ENCODE results near the gene SFSWAP. TPM values are rescaled to one million over a fixed set of nuclear protein-coding genes. Genes with fewer than 3 reads are reported as not detected.

The SFSWAP gene
- total and polyA plus RNA-seq, 2 experiments from 2014 or later = 21.4 to 25.1 TPM

- Histone ChIP-seq H3K27me3 (no peaks in the 10 kb centered on the region), H3K4me3 (no peak overlapping the region), H3K4me1 (ENCODE audit: insufficient read depth) (no peaks in the 10 kb centered on the region), H3K4me2 (no peak overlapping the region), H3K36me3 (replicated peaks; ENCODE audit: insufficient read depth, low read depth) (no peaks in the 10 kb centered on the region), H3K9me3 (ENCODE audit: low read depth) (no peaks in the 10 kb centered on the region), H3K9me2 (replicated peaks; ENCODE audit: insufficient read depth) (no peaks in the 10 kb centered on the region), H3K79me2 (no peaks in the 10 kb centered on the region), H2AFZ (no peak overlapping the region), H4K20me1 (ENCODE audit: insufficient read depth, poor library complexity, severe bottlenecking) (no peaks in the 10 kb centered on the region), H3K27ac (no peak overlapping the region)
- TF ChIP-seq EZH2phosphoT487 (IDR thresholded peaks at IDR 0.05; ENCODE audit: low read depth, severe bottlenecking, unreplicated experiment) (no peak), CTCF (IDR thresholded peaks at IDR 0.05; ENCODE audit: poor library complexity) (no peak), EZH2 (IDR thresholded peaks at IDR 0.05; ENCODE audit: borderline replicate concordance) (no peak)
- no peak for DNase-seq (ENCODE audit: low spot score)
- 90% methylated on average over 5 of the region's 5 CpGs for WGBS (ENCODE audit: low lambda C conversion rate, missing lambda C conversion rate)
Observed at GRCh38 chr12:131816495-131816894, 105.6 kb downstream of the SFSWAP start.

- Histone ChIP-seq H3K9me3 (ENCODE audit: low read depth) (no peaks in the 10 kb centered on the region), H3K36me3 (replicated peaks; ENCODE audit: insufficient read depth, low read depth) (no peaks in the 10 kb centered on the region), H3K27ac (no peak overlapping the region), H3K4me3 (no peak overlapping the region), H3K27me3 (no peaks in the 10 kb centered on the region), H2AFZ (no peak overlapping the region), H3K4me2 (no peak overlapping the region), H4K20me1 (ENCODE audit: insufficient read depth, poor library complexity, severe bottlenecking) (no peaks in the 10 kb centered on the region), H3K79me2 (no peaks in the 10 kb centered on the region), H3K9me2 (replicated peaks; ENCODE audit: insufficient read depth) (no peaks in the 10 kb centered on the region), H3K4me1 (ENCODE audit: insufficient read depth) (no peaks in the 10 kb centered on the region)
- WGBS (ENCODE audit: low lambda C conversion rate, missing lambda C conversion rate) = 93% methylated on average over 19 of the region's 19 CpGs
- TF ChIP-seq EZH2 (IDR thresholded peaks at IDR 0.05; ENCODE audit: borderline replicate concordance) (no peak), CTCF (IDR thresholded peaks at IDR 0.05; ENCODE audit: poor library complexity) (no peak), EZH2phosphoT487 (IDR thresholded peaks at IDR 0.05; ENCODE audit: low read depth, severe bottlenecking, unreplicated experiment) (no peak)
- no peak for DNase-seq (ENCODE audit: low spot score)
Observed at GRCh38 chr12:131817241-131817640, 106.4 kb downstream of the SFSWAP start.

- Histone ChIP-seq H3K79me2 (no peaks in the 10 kb centered on the region), H3K27ac (no peak overlapping the region), H3K4me1 (ENCODE audit: insufficient read depth) (no peaks in the 10 kb centered on the region), H3K27me3 (no peaks in the 10 kb centered on the region), H3K9me2 (replicated peaks; ENCODE audit: insufficient read depth) (no peaks in the 10 kb centered on the region), H3K4me3 (no peak overlapping the region), H4K20me1 (ENCODE audit: insufficient read depth, poor library complexity, severe bottlenecking) (no peaks in the 10 kb centered on the region), H3K4me2 (no peak overlapping the region), H3K36me3 (replicated peaks; ENCODE audit: insufficient read depth, low read depth) (no peaks in the 10 kb centered on the region), H3K9me3 (ENCODE audit: low read depth) (no peaks in the 10 kb centered on the region), H2AFZ (no peak overlapping the region)
- WGBS (ENCODE audit: low lambda C conversion rate, missing lambda C conversion rate) = 87% methylated on average over 30 of the region's 30 CpGs
- no peak for TF ChIP-seq EZH2phosphoT487 (IDR thresholded peaks at IDR 0.05; ENCODE audit: low read depth, severe bottlenecking, unreplicated experiment)
- no peak for TF ChIP-seq EZH2 (IDR thresholded peaks at IDR 0.05; ENCODE audit: borderline replicate concordance)
- no peak for TF ChIP-seq CTCF (IDR thresholded peaks at IDR 0.05; ENCODE audit: poor library complexity)
- no peak for DNase-seq (ENCODE audit: low spot score)
Observed at GRCh38 chr12:131818821-131819585, 108.1 kb downstream of the SFSWAP start.

All from hepatocyte (in vitro differentiated cells).